GM19099 (cell line): ENCODE data around the gene DLG2.

ENCODE experiments used
- POLR2A ChIP-seq: IDR thresholded peaks from 3 replicates; pipeline ENCODE4 v1.6.1; 2011; ENCODE audit warnings: low read depth; ENCODE audit not compliant: insufficient read length; ENCODE audit errors: extremely low read depth

Gene DLG2

DNA sequence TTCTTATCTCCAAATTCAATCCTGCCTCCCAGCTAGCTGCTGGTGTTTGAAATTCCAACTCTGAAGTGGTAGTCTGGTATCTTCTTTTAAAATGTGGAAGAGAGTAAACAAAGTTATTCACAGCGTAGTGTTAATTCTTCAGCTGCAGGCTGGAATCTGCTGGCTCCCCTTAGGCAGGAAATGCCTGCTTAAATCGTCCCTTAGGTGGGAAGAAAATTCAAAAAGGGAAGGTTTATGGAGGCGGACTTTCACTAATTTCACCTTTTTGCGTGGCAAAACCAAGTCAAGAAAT is 1901.9 kb downstream of the DLG2 start:
- no peak for TF ChIP-seq POLR2A

- no peak for TF ChIP-seq POLR2A
Measured at GRCh38 chr11:83723999-83724398, 1903.1 kb downstream of the DLG2 start.

- no peak for TF ChIP-seq POLR2A
Measured at GRCh38 chr11:83722392-83723119, 1904.6 kb downstream of the DLG2 start.

GRCh38 chr11:83721263-83721662 is 1905.9 kb downstream of the DLG2 start:
- TF ChIP-seq POLR2A, result no peak

DNA sequence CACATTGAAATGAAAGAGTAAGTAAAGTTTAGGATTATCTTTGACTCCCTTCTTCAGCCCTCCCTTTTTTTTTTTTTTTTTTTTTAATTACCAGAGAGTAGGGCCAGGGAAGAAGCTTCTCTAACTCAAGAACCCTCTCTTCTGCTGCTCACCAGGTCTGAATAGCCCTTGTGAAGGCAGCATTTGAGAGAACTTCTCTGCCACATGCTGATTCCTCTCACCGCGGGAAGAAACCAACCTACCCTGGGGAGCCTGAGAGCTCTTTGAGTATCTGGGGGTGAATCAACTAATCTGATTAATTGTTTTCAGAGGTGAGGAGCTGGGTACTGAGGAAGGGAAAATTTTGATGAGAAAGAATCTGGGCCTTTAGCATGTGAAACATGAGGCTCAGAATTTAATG is 1906.5 kb downstream of the DLG2 start:
- no peak for TF ChIP-seq POLR2A

- no peak for TF ChIP-seq POLR2A
Measured at GRCh38 chr11:83717537-83717936, 1909.6 kb downstream of the DLG2 start.

- TF ChIP-seq POLR2A, result no peak
Measured at GRCh38 chr11:83715927-83716535, 1911.1 kb downstream of the DLG2 start.

GRCh38 chr11:83713708-83714107 is 1913.4 kb downstream of the DLG2 start:
- no peak for TF ChIP-seq POLR2A

GRCh38 chr11:83711106-83711527 is 1916.0 kb downstream of the DLG2 start:
- TF ChIP-seq POLR2A, result no peak

DNA sequence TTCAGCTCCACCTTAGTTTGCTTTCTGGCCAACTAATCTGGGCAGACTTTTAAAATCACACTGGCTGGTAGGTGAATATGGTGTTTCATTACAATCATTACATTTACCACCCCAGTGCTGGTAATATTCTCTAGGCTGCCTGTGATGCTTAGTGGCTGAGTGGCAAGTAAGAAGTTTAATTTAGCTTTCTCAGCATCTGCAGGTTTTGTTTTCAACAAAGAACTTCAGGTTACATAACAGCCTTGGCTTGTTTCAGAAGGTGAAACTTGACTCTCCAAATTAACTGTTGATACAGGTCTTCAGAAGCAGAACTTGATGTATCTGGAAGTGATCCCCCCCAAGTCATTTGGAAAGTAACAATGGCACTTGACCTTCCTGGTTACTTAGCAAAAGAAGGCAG is 1917.7 kb downstream of the DLG2 start:
- TF ChIP-seq POLR2A, result no peak

GRCh38 chr11:83706566-83706965 is 1920.6 kb downstream of the DLG2 start:
- no peak for TF ChIP-seq POLR2A

- TF ChIP-seq POLR2A, result no peak
Measured at GRCh38 chr11:83702796-83703195, 1924.3 kb downstream of the DLG2 start.

- no peak for TF ChIP-seq POLR2A
Measured at GRCh38 chr11:83697518-83697917, 1929.6 kb downstream of the DLG2 start.

DNA sequence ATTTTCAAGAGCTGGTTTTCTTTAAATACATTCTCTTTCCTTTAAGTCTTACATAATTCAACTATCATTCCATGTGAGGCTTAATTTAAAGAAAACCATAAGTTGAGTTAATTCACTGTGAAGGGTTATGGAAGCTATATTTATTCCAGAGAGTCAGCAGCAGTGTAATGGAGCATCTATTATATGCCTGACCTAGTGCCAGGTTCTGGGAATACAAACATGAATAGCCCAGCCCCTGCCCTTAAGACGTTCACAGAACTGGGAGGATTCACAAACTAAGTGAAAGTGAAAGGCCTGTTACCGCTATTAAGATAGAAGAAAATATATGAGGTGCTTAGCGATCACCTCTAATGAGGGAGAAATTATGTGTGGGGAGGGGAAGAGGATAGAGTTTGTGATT is 1932.1 kb downstream of the DLG2 start:
- no peak for TF ChIP-seq POLR2A

- no peak for TF ChIP-seq POLR2A
Measured at GRCh38 chr11:83694191-83694910, 1932.8 kb downstream of the DLG2 start.
